K562 (cell line): Measurements from ENCODE around the gene SUOX. TPM values are rescaled to one million over a fixed set of nuclear protein-coding genes. Genes with fewer than 3 reads are reported as not detected.

Experiments
- ATAC-seq: fragments of 200-7000 bp; cut with Tn5 transposase; 3 replicates; pipeline ENCODE4 v1.9.1; 2020; ENCODE audit warnings: moderate library complexity
- BruUV-seq: library from RNA; stranded (reverse); fragments of 400-500 nt; replicated peaks from 2 replicates; lab custom pipeline; 2021; lab: Mats Ljungman, UMichigan
- CTCF ChIA-PET: fragments of 300-600 bp; formaldehyde crosslinking; extraction: SDS; loops from one replicate; lab custom pipeline; 2021; ENCODE audit warnings: low intra/inter-chr PET ratio; lab: Yijun Ruan, JAX
- POLR2A ChIA-PET: fragments of 300-600, 350-650 bp; sonication (Branson Sonifier 250); formaldehyde crosslinking; extraction: SDS; loops from one replicate; lab custom pipeline; 2021; ENCODE audit warnings: antibody characterized with exemption, inconsistent platforms; lab: Yijun Ruan, JAX
- DNase-seq, 4 experiments: peaks; one replicate each; pipeline versions ENCODE4 v3.0.0 to v3.0.0-alpha.2; 2011 to 2018; ENCODE audit warnings: low spot score in 3 of 4, mixed read lengths in 3 of 4; ENCODE audit errors: extremely low read depth in 1 of 4
- FAIRE-seq: peaks from 2 replicates; lab custom pipeline; 2011; peaks lifted over from hg19 to GRCh38; lab: Jason Lieb, UNC
- H2AFZ ChIP-seq: 2 replicates; pipeline ENCODE4 v1.6.0; 2011; ENCODE audit warnings: low read depth, low read length, control low read depth, inconsistent platforms
- H3K27ac ChIP-seq: fragments of 200-600 bp; 3 replicates; pipeline ENCODE4 v1.8.0; 2011; ENCODE audit warnings: low read depth, mild to moderate bottlenecking, control low read depth, inconsistent platforms, low read length, moderate library complexity, mixed read lengths; ENCODE audit errors: extremely low read depth
- H3K27me3 ChIP-seq, 2 experiments: fragments of 300-600 bp in 1 of 2; 2 replicates in 1 of 2; 3 replicates in 1 of 2; pipeline versions ENCODE4 v1.6.0 to v1.8.0; 2011; ENCODE audit warnings: inconsistent platforms in 2 of 2, low read length in 2 of 2, mild to moderate bottlenecking in 1 of 2, mixed read lengths in 1 of 2, moderate library complexity in 1 of 2; ENCODE audit not compliant: control insufficient read depth in 2 of 2, insufficient read depth in 2 of 2
- H3K36me3 ChIP-seq: fragments of 300-600 bp; 3 replicates; pipeline ENCODE4 v1.8.0; 2011; ENCODE audit warnings: mild to moderate bottlenecking, low read length, inconsistent platforms; ENCODE audit not compliant: control insufficient read depth, insufficient read depth
- H3K4me1 ChIP-seq, 2 experiments: fragments of 200-600 bp in 1 of 2; replicated peaks in 1 of 2; 2 replicates in 1 of 2; 3 replicates in 1 of 2; pipeline versions ENCODE4 v1.5.1 to v1.8.0; 2011; ENCODE audit warnings: inconsistent platforms in 2 of 2, low read length in 2 of 2, mild to moderate bottlenecking in 1 of 2, mixed read lengths in 1 of 2, moderate library complexity in 1 of 2; ENCODE audit not compliant: control insufficient read depth in 2 of 2, insufficient read depth in 2 of 2
- H3K4me2 ChIP-seq: 2 replicates; pipeline ENCODE4 v1.6.1; 2011; ENCODE audit warnings: low read length, control low read depth, inconsistent platforms, mixed read lengths; ENCODE audit not compliant: insufficient read depth
- H3K4me3 ChIP-seq: fragments of 200-600 bp; sonication (generic), shearing (Covaris generic); 2 replicates; pipeline ENCODE4 v1.5.1; 2016; ENCODE audit warnings: control low read depth, inconsistent platforms
- H3K79me2 ChIP-seq: fragments of 200-600 bp; 3 replicates; pipeline ENCODE4 v1.8.0; 2011; ENCODE audit warnings: low read length, inconsistent platforms; ENCODE audit not compliant: control insufficient read depth, insufficient read depth
- H3K9ac ChIP-seq, 2 experiments: 2 replicates each; pipeline versions ENCODE4 v1.6.0 to v1.6.1; 2011; ENCODE audit warnings: low read depth in 2 of 2, low read length in 2 of 2, control low read depth in 1 of 2, inconsistent platforms in 1 of 2, mild to moderate bottlenecking in 1 of 2, mixed read lengths in 1 of 2; ENCODE audit not compliant: insufficient read depth in 1 of 2
- H3K9me1 ChIP-seq: one replicate; pipeline ENCODE4 v1.6.0; 2011; ENCODE audit warnings: inconsistent platforms, mild to moderate bottlenecking, low read length, moderate library complexity; ENCODE audit not compliant: control insufficient read depth, insufficient read depth
- H3K9me3 ChIP-seq: replicated peaks from 2 replicates; pipeline ENCODE4 v1.5.1; 2011; ENCODE audit warnings: low read depth, low read length, inconsistent platforms; ENCODE audit not compliant: control insufficient read depth, insufficient read depth
- H4K20me1 ChIP-seq: replicated peaks from 2 replicates; pipeline ENCODE4 v1.6.1; 2011; ENCODE audit warnings: low read length, inconsistent platforms, mixed read lengths; ENCODE audit not compliant: control insufficient read depth, insufficient read depth
- NFE2L1 ChIP-seq: fragments of 450-650 bp; IDR thresholded peaks from 2 replicates; pipeline ENCODE4 v1.6.1; 2016; ENCODE audit warnings: missing genetic modification characterization, low read depth, mild to moderate bottlenecking, missing compliant biosample characterization, moderate library complexity, borderline replicate concordance
- NR2C1 ChIP-seq, 2 experiments: fragments of 450-650 bp; IDR thresholded peaks; 2 replicates each; pipeline ENCODE4 v1.6.1; 2017; ENCODE audit warnings: mild to moderate bottlenecking in 2 of 2, antibody characterized with exemption in 1 of 2, inconsistent platforms in 1 of 2, missing compliant biosample characterization in 1 of 2, missing genetic modification characterization in 1 of 2
- NR2C2 ChIP-seq, 2 experiments: fragments of 200-800 bp in 1 of 2; sonication (Bioruptor generic) in 1 of 2; sonication (generic) in 1 of 2; formaldehyde crosslinking in 1 of 2; IDR thresholded peaks; 2 replicates each; pipeline versions ENCODE4 v1.6.1 to v1.8.0; 2016 to 2022; ENCODE audit warnings: mild to moderate bottlenecking in 1 of 2, missing compliant biosample characterization in 1 of 2, missing genetic modification characterization in 1 of 2, missing genetic modification reagents in 1 of 2
- ZNF12 ChIP-seq: sonication (generic); formaldehyde crosslinking; IDR thresholded peaks from 2 replicates; pipeline ENCODE4 v1.4.0; 2020; ENCODE audit warnings: mild to moderate bottlenecking, missing genetic modification reagents
- WGBS: fragments of 100-300 bp; shearing (Covaris generic); methylation state at CpG from one replicate; pipeline ENCODE4 v1.1.6; 2016; ENCODE audit warnings: low coverage, mixed read lengths; ENCODE audit not compliant: insufficient coverage; ENCODE audit errors: missing lambda C conversion rate; 5-methylcytosine and 5-hydroxymethylcytosine counted together
- in situ Hi-C: fragments of 300-500 bp; cut with MboI; formaldehyde crosslinking; loops from 4 replicates; pipeline ENCODE4 v1.15.0; 2018; ENCODE audit warnings: inconsistent platforms, mixed read lengths
- intact Hi-C: fragments of 100-400 bp; cut with micrococcal nuclease; formaldehyde crosslinking; loops from 2 replicates; pipeline ENCODE4 v1.14.2; 2022
- polyA plus RNA-seq, 8 experiments: library from polyadenylated mRNA; depleted of rRNA in 4 of 8; stranded (reverse) in 5 of 8; unstranded in 3 of 8; fragments of >200 nt; fragmentation: Nextera tagmentation in 2 of 8; fragmentation: Illumina TruSeq in 1 of 8; extraction: Ambion mirVana in 2 of 8; extraction: Trizol in 1 of 8; gene quantifications; 2 replicates each; pipeline versions ENCODE4 v1.2.1 to v1.2.3, GENCODE V29; 2011 to 2014; ENCODE audit warnings: inconsistent platforms in 1 of 8, missing spikeins in 1 of 8
- total RNA-seq, 7 experiments: library from RNA; depleted of rRNA in 6 of 7; stranded (reverse); fragments of >200 nt in 6 of 7; fragmentation: Illumina TruSeq in 2 of 7; extraction: Trizol in 2 of 7; gene quantifications; 2 replicates each; pipeline versions ENCODE4 v1.2.1 to v1.2.3, GENCODE V29; 2011 to 2021; ENCODE audit warnings: low replicate concordance in 1 of 7
- TF ChIP-seq, protein P1 (sequence below): sonication (generic); formaldehyde crosslinking; IDR thresholded peaks from 2 replicates; pipeline ENCODE4 v1.9.0; 2022; ENCODE audit warnings: mild to moderate bottlenecking, missing genetic modification reagents

Gene SUOX
- total and polyA plus RNA-seq, 9 of the 15 experiments (the other 6 are each of a cell fraction or from before 2014, with no cell fraction given): 9.2 to 39.7 (median 25.4) TPM

- WGBS: 15% methylated on average over 2 of the region's 2 CpGs
- CTCF ChIA-PET: no interaction called here
- POLR2A ChIA-PET: no interaction called here
Measured at GRCh38 chr12:56037161-56037560, 40.1 kb downstream of the SUOX start.

GRCh38 chr12:56038022-56038655 lies 41.1 kb downstream of the SUOX start:
- H4K20me1 ChIP-seq: no peaks in the 10 kb centered on the region; the same call in 1 of the 2 replicates
- in situ Hi-C loops: no loop called here
- H3K9me1 ChIP-seq: no peaks in the 10 kb centered on the region
- peaks cover 9 to 13% of the 10 kb centered on the region in 2 experiments; a peak in 4 of 5 replicates for H3K4me1 ChIP-seq
- no peak overlapping the region for H2AFZ ChIP-seq
- DNase-seq: no peak
- POLR2A ChIA-PET: interaction anchor here (0.6 to 1.9 kb wide), 3 partner anchors 9 to 45 kb away, joined by 3 to 6 read pairs (median 3); no protein-coding TSS in a partner anchor
- TF ChIP-seq NR2C1 (IDR thresholded peaks at IDR 0.05) (peak; percentile 88), NR2C1 (tag; IDR thresholded peaks at IDR 0.05) (peak; percentile 70), NR2C2 (CRISPR knock-in tag; IDR thresholded peaks at IDR 0.05) (no peak), NR2C2 (tag; IDR thresholded peaks at IDR 0.05) (peak; percentile 50; the same call in 1 of the 2 replicates), ZNF12 (no peak)
- TF ChIP-seq, protein P1, sequence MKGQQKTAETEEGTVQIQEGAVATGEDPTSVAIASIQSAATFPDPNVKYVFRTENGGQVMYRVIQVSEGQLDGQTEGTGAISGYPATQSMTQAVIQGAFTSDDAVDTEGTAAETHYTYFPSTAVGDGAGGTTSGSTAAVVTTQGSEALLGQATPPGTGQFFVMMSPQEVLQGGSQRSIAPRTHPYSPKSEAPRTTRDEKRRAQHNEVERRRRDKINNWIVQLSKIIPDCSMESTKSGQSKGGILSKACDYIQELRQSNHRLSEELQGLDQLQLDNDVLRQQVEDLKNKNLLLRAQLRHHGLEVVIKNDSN (CRISPR knock-in tag): no peak
- TF ChIP-seq, all 486 proteins: peak for 2
- Histone ChIP-seq H3K9me3 (no peaks in the 10 kb centered on the region), H3K27me3 (no peaks in the 10 kb centered on the region), H3K79me2 (peaks cover 15% of the 10 kb centered on the region), H3K4me2 (no peak overlapping the region), H3K4me3 (no peak overlapping the region), H3K36me3 (peaks cover 55% of the 10 kb centered on the region), H3K27ac (no peak overlapping the region), H3K9ac (no peak overlapping the region)
- BruUV-seq: no TSS peak
- no peak for FAIRE-seq
- ATAC-seq: no peak
- intact Hi-C loops: no loop called here
- CTCF ChIA-PET: interaction anchor here (0.6 kb wide), 1 partner anchor 1196 kb away, joined by 6 read pairs; no protein-coding TSS in a partner anchor
- 49% methylated on average over 2 of the region's 2 CpGs for WGBS

More at GRCh38 chr12:56037161-56037560, 40.1 kb downstream of the SUOX start:
- peaks cover 58% of the 10 kb centered on the region for H3K36me3 ChIP-seq
- no peak overlapping the region for H2AFZ ChIP-seq
- TF ChIP-seq NFE2L1 (tag): no peak
- peaks cover 5% of the 10 kb centered on the region for H3K79me2 ChIP-seq
- no peak overlapping the region for H3K4me3 ChIP-seq
- H3K27me3 ChIP-seq: no peaks in the 10 kb centered on the region
- in situ Hi-C loops (no loop called here), intact Hi-C loops (no loop called here)
- H3K27ac ChIP-seq: no peak overlapping the region
- no peak overlapping the region for H3K4me2 ChIP-seq
- FAIRE-seq (no peak), DNase-seq (no peak), ATAC-seq (no peak)
- no peaks in the 10 kb centered on the region for H3K9me1 ChIP-seq
- H3K9me3 ChIP-seq: no peaks in the 10 kb centered on the region
- peaks cover 9 to 11% of the 10 kb centered on the region in 2 experiments; a peak in 4 of 5 replicates for H3K4me1 ChIP-seq
- no peaks in the 10 kb centered on the region for H4K20me1 ChIP-seq
- peak overlapping the region in 1 of 2 experiments; percentile 61; a peak in 1 of 4 replicates for H3K9ac ChIP-seq
- BruUV-seq: no TSS peak
